Measurements from ENCODE around the gene ISX.

Gene ISX

DNA sequence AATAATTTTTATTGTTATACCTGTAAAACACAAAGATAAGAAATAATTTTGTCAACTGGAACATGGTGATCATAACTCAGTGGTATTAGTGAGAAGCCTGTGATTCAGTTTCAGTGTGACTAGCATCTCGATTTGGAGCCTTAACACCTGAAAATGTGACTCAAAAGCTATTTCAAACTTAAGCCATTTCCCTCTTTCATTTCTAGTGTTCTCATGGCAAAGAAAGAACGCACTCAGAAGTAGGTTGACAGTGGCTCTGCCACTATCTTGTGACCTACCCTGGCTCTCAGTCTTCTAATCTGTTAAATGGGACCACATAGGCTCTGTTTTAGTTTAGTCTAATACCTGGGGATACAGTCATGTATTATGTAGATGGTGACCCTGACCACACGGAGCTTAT, 62.7 kb downstream of the ISX start:
- WGBS (ENCODE audit: insufficient coverage, insufficient read length) = no CpG with 5 or more reads among the region's 3 CpGs
- no peaks in the 10 kb centered on the region for H3K9me3 ChIP-seq (ENCODE audit: control insufficient read depth, insufficient read depth, low read length)
- H3K27ac ChIP-seq (ENCODE audit: low read length) = no peak overlapping the region
- no peaks in the 10 kb centered on the region for H3K36me3 ChIP-seq (ENCODE audit: control insufficient read depth, insufficient read depth, low read length)
- no peak overlapping the region for H3K4me3 ChIP-seq (ENCODE audit: low read length)
- peaks cover 2% of the 10 kb centered on the region; the same call in 1 of the 2 replicates for H3K4me1 ChIP-seq (ENCODE audit: control insufficient read depth, insufficient read depth, low read length)
- DNase-seq (ENCODE audit: low read depth, low spot score) = no peak
- no peaks in the 10 kb centered on the region for H3K27me3 ChIP-seq (ENCODE audit: control insufficient read depth, insufficient read depth, low read length)

DNA sequence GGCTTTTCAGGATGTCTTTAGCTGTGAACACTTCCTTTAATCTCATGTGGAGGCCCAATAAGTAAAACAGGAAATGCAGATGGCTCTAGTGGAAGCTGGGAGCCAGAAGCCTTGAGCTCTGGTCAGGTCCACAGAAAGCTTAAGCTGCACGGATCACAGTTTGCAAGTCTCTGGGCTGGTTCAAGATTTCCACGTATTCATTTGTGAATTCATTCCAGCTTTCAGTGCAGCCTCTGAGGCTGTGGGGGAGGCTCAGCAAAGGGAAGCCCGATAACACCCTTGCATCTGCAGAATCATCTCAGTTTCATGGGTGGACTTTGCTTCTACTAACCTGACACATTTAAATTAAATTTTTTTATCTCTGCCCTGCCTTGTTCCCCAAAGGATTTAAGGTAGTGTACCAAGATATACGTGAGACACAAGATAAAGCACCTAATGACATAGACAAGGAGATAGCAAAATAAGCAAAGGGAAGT, 65.6 kb downstream of the ISX start:
- no peaks in the 10 kb centered on the region for H3K9me3 ChIP-seq (ENCODE audit: control insufficient read depth, insufficient read depth, low read length)
- no peaks in the 10 kb centered on the region for H3K27me3 ChIP-seq (ENCODE audit: control insufficient read depth, insufficient read depth, low read length)
- H3K36me3 ChIP-seq (ENCODE audit: control insufficient read depth, insufficient read depth, low read length) = no peaks in the 10 kb centered on the region
- no peak overlapping the region for H3K27ac ChIP-seq (ENCODE audit: low read length)
- peaks cover 7% of the 10 kb centered on the region for H3K4me1 ChIP-seq (ENCODE audit: control insufficient read depth, insufficient read depth, low read length)
- no peak for DNase-seq (ENCODE audit: low read depth, low spot score)
- WGBS (ENCODE audit: insufficient coverage, insufficient read length) = no CpG with 5 or more reads among the region's 4 CpGs
- H3K4me3 ChIP-seq (ENCODE audit: low read length) = no peak overlapping the region

DNA sequence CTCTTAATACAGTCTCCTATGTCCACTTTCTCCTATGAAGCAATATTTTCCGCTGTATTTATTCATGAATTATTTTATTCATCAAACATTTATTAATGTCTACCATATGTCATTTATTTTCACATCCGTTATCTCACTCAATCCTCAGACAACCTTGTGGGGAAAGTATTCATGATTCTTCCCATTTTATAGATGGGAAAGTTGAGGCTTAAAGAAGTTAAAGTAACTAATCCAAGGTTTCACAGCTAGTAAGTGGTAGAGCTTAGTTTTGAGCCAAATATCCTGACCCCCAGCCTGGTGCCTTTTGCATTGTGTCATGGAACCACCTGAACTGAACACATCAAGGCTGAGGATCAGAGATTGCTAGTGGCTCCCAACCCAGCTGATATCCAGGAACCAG, 66.6 kb downstream of the ISX start:
- no peak overlapping the region for H3K27ac ChIP-seq (ENCODE audit: low read length)
- H3K4me3 ChIP-seq (ENCODE audit: low read length) = no peak overlapping the region
- H3K27me3 ChIP-seq (ENCODE audit: control insufficient read depth, insufficient read depth, low read length) = no peaks in the 10 kb centered on the region
- DNase-seq (ENCODE audit: low read depth, low spot score) = no peak
- H3K4me1 ChIP-seq (ENCODE audit: control insufficient read depth, insufficient read depth, low read length) = peaks cover 7% of the 10 kb centered on the region
- H3K9me3 ChIP-seq (ENCODE audit: control insufficient read depth, insufficient read depth, low read length) = no peaks in the 10 kb centered on the region
- 100% methylated on average over 2 of the region's 2 CpGs for WGBS (ENCODE audit: insufficient coverage, insufficient read length)
- H3K36me3 ChIP-seq (ENCODE audit: control insufficient read depth, insufficient read depth, low read length) = no peaks in the 10 kb centered on the region

DNA sequence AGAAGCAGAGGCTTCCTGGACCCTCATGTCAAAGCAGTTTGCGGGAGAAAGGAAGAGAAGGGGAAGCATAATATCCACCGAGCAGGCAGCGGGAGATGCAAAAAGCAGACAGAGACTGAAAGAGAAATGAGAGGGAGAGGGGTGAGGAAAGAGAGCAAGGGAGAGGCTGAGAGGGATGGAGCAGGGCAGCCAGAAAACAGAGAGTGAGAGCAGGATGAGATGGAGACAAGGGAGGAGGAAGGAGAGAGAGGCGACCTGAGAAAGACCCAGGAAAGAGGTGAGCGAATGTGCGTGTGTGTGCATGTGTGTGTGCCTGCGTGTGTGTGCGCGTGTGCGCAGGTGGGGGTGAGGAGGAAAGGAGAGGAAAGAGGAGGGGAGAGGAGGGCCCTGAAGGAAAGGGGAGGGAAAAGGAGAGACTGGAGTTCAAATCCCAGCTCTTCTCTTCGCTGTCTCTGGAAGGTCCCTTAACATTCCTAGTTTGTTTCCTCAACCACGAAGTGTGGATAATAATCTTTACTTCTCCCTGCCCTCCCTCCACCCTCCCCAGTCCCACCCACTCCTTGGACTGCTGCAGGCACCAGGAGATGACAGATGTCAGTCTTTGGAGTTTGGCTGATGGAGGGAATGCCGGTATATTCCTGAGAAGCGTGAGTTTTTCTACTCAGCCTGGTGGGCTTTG, 67.9 kb downstream of the ISX start:
- no CpG with 5 or more reads among the region's 14 CpGs for WGBS (ENCODE audit: insufficient coverage, insufficient read length)
- DNase-seq (ENCODE audit: low read depth, low spot score) = no peak
- Histone ChIP-seq H3K4me1 (ENCODE audit: control insufficient read depth, insufficient read depth, low read length) (peaks cover 7% of the 10 kb centered on the region), H3K36me3 (ENCODE audit: control insufficient read depth, insufficient read depth, low read length) (no peaks in the 10 kb centered on the region), H3K27ac (ENCODE audit: low read length) (no peak overlapping the region), H3K4me3 (ENCODE audit: low read length) (no peak overlapping the region), H3K27me3 (ENCODE audit: control insufficient read depth, insufficient read depth, low read length) (no peaks in the 10 kb centered on the region), H3K9me3 (ENCODE audit: control insufficient read depth, insufficient read depth, low read length) (no peaks in the 10 kb centered on the region)

DNA sequence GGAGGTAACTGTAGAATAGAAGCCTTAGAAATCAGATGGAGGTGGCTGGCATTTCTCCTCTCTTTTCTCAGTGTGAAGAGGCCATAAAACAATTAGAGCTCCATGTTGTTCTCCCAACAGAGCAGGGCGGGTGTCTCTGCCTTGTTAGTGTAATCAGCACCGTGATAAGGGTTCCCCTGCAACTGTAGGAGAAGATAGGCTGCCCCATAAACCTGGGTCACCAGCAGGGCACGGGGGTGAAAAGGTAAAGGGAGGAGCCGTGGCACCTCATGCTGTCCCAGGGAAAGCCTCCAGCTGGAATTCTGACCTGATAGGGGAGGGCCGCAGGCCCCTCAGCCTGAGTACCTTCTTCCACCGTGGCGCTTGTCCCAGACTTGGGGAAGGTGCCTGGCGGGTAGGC, 68.7 kb downstream of the ISX start:
- Histone ChIP-seq H3K4me1 (ENCODE audit: control insufficient read depth, insufficient read depth, low read length) (peaks cover 7% of the 10 kb centered on the region), H3K4me3 (ENCODE audit: low read length) (no peak overlapping the region), H3K36me3 (ENCODE audit: control insufficient read depth, insufficient read depth, low read length) (no peaks in the 10 kb centered on the region), H3K27ac (ENCODE audit: low read length) (no peak overlapping the region), H3K27me3 (ENCODE audit: control insufficient read depth, insufficient read depth, low read length) (no peaks in the 10 kb centered on the region), H3K9me3 (ENCODE audit: control insufficient read depth, insufficient read depth, low read length) (no peaks in the 10 kb centered on the region)
- DNase-seq (ENCODE audit: low read depth, low spot score) = no peak
- WGBS (ENCODE audit: insufficient coverage, insufficient read length) = no CpG with 5 or more reads among the region's 8 CpGs

DNA sequence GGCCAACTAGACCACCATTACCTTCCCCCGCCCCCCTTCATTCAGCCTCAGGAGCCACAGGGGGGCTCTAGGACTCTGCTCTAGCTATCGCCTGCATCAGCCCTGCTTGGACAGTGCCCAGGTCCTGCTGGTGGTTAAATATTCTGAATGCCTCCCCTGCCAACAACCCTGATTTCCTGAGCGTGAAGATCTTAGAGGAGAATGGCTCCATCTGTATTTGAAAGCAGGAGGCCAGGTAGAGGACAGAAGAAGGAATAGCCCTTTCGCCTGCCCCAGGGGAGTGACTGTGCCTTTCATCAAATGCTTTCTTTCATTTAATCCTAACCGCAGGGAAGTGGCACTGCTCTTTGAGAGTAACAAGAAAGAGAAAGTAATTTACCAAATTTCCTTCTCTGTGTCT, 69.2 kb downstream of the ISX start:
- H3K4me1 ChIP-seq (ENCODE audit: control insufficient read depth, insufficient read depth, low read length) = peaks cover 7% of the 10 kb centered on the region
- H3K27ac ChIP-seq (ENCODE audit: low read length) = no peak overlapping the region
- no CpG with 5 or more reads among the region's 5 CpGs for WGBS (ENCODE audit: insufficient coverage, insufficient read length)
- no peaks in the 10 kb centered on the region for H3K9me3 ChIP-seq (ENCODE audit: control insufficient read depth, insufficient read depth, low read length)
- H3K4me3 ChIP-seq (ENCODE audit: low read length) = no peak overlapping the region
- no peak for DNase-seq (ENCODE audit: low read depth, low spot score)
- H3K27me3 ChIP-seq (ENCODE audit: control insufficient read depth, insufficient read depth, low read length) = no peaks in the 10 kb centered on the region
- no peaks in the 10 kb centered on the region for H3K36me3 ChIP-seq (ENCODE audit: control insufficient read depth, insufficient read depth, low read length)
